HG02840 (cell line): ENCODE results near the gene MRGPRF.
A peak's percentile ranks its signal among the peaks of the same experiment; 100 is the strongest.

ENCODE experiments used
- ATAC-seq: cut with Tn5 transposase; IDR thresholded peaks from one replicate; pipeline ENCODE4 v1.9.1; 2021; ENCODE audit warnings: mild to moderate bottlenecking, moderate library complexity, moderate number of reproducible peaks; ENCODE audit not compliant: unreplicated experiment, low FRiP score

Gene MRGPRF

GRCh38 chr11:69051381-69052342 is 38.6 kb upstream of the MRGPRF start:
- no peak for ATAC-seq

- no peak for ATAC-seq
Measured at GRCh38 chr11:69050592-69051380, 37.7 kb upstream of the MRGPRF start.

- ATAC-seq = no peak
Measured at GRCh38 chr11:69049490-69049867, 36.4 kb upstream of the MRGPRF start.

- peak; percentile 87 for ATAC-seq
Measured at GRCh38 chr11:69048694-69049489, 35.8 kb upstream of the MRGPRF start, which contains the start of gene TPCN2. TSS of gene TPCN2 (plus strand) at chr11:69048932. CDS start at chr11:69048998, 66 bp downstream.

GRCh38 chr11:69048031-69048693 is 35.1 kb upstream of the MRGPRF start:
- no peak for ATAC-seq

GRCh38 chr11:69044111-69045013 is 31.3 kb upstream of the MRGPRF start:
- no peak for ATAC-seq

- ATAC-seq = no peak
Measured at GRCh38 chr11:69041516-69041915, 28.5 kb upstream of the MRGPRF start.

- ATAC-seq = no peak
Measured at GRCh38 chr11:69040581-69041260, 27.7 kb upstream of the MRGPRF start.

- ATAC-seq = no peak
Measured at GRCh38 chr11:69040051-69040450, 27.0 kb upstream of the MRGPRF start.

GRCh38 chr11:69039501-69039900 is 26.5 kb upstream of the MRGPRF start:
- no peak for ATAC-seq

GRCh38 chr11:69037544-69037943 is 24.5 kb upstream of the MRGPRF start:
- no peak for ATAC-seq

- ATAC-seq = no peak
Measured at GRCh38 chr11:69037074-69037473, 24.0 kb upstream of the MRGPRF start.

- no peak for ATAC-seq
Measured at GRCh38 chr11:69035946-69036340, 22.9 kb upstream of the MRGPRF start.

GRCh38 chr11:69035150-69035945 is 22.3 kb upstream of the MRGPRF start:
- ATAC-seq = no peak

GRCh38 chr11:69034123-69034867 is 21.2 kb upstream of the MRGPRF start:
- no peak for ATAC-seq

- ATAC-seq = no peak
Measured at GRCh38 chr11:69033431-69033830, 20.4 kb upstream of the MRGPRF start.

GRCh38 chr11:69032833-69033232 is 19.8 kb upstream of the MRGPRF start:
- no peak for ATAC-seq
